ENCODE results near the gene MICU1.

DNA sequence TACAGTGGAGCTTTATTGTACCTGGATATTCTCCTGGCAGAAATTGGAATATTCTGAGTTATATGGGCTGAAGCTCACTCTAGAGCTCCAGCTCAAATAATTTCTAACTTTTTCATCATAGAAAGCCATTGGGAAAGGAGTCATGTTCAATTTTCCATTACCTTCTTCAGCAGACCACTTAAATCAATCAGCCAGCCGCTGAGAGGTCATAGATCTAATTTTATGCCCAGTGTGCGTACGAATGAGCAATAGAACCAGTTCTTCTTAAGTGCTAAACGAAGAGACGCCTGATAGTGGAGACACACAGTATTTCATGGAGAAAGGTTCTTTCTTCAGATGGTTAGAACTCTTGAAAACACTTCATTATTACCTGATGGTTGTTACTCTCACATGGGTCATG is 236.2 kb downstream of the MICU1 start:
- TF ChIP-seq POLR2A (IDR thresholded peaks at IDR 0.05) = no peak
- TF ChIP-seq, protein P1, sequence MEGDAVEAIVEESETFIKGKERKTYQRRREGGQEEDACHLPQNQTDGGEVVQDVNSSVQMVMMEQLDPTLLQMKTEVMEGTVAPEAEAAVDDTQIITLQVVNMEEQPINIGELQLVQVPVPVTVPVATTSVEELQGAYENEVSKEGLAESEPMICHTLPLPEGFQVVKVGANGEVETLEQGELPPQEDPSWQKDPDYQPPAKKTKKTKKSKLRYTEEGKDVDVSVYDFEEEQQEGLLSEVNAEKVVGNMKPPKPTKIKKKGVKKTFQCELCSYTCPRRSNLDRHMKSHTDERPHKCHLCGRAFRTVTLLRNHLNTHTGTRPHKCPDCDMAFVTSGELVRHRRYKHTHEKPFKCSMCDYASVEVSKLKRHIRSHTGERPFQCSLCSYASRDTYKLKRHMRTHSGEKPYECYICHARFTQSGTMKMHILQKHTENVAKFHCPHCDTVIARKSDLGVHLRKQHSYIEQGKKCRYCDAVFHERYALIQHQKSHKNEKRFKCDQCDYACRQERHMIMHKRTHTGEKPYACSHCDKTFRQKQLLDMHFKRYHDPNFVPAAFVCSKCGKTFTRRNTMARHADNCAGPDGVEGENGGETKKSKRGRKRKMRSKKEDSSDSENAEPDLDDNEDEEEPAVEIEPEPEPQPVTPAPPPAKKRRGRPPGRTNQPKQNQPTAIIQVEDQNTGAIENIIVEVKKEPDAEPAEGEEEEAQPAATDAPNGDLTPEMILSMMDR (IDR thresholded peaks at IDR 0.05) = no peak
